B cell (primary cell): ENCODE data around the gene DGUOK. TPM values are rescaled to one million over a fixed set of nuclear protein-coding genes. Genes with fewer than 3 reads are reported as not detected.

Experiments
- ATAC-seq: fragments of 200-7000 bp; cut with Tn5 transposase; one replicate; pipeline ENCODE4 v1.10.0; 2021; ENCODE audit warnings: low read depth, mild to moderate bottlenecking, moderate number of reproducible peaks, moderate library complexity
- CTCF ChIA-PET: fragments of 350-600 bp; sonication (Branson Sonifier 250); formaldehyde crosslinking; loops from one replicate; lab custom pipeline; 2021; ENCODE audit warnings: antibody characterized with exemption, inconsistent platforms; lab: Charles Lee
- POLR2A ChIA-PET: fragments of 350-600 bp; sonication (Branson Sonifier 250); formaldehyde crosslinking; loops from one replicate; lab custom pipeline; 2021; ENCODE audit warnings: antibody characterized with exemption; lab: Charles Lee
- DNase-seq: peaks from one replicate; pipeline ENCODE4 v3.0.0; 2013
- H2AFZ ChIP-seq: 2 replicates; pipeline ENCODE4 v1.6.1; 2012; ENCODE audit warnings: mild to moderate bottlenecking, low read depth, low read length; ENCODE audit not compliant: insufficient read depth, poor library complexity, severe bottlenecking
- H3K27ac ChIP-seq, 2 donors: 1 replicate in 1 of 2; 2 replicates in 1 of 2; pipeline ENCODE4 v1.5.1; 2012 to 2013; ENCODE audit warnings: low read length in 2 of 2, mild to moderate bottlenecking in 2 of 2, moderate library complexity in 1 of 2
- H3K27me3 ChIP-seq, 4 experiments: fragments of 200-600 bp in 1 of 4; sonication (generic) in 1 of 4; replicated peaks in 1 of 4; 1 replicate in 2 of 4; 2 replicates in 2 of 4; pipeline versions ENCODE4 v1.6.1 to v1.7.0; 2013 to 2016; ENCODE audit warnings: low read length in 3 of 4, mild to moderate bottlenecking in 2 of 4, mixed read lengths in 1 of 4, moderate library complexity in 1 of 4; ENCODE audit not compliant: insufficient read depth in 4 of 4, control insufficient read depth in 3 of 4; ENCODE audit errors: control extremely low read depth in 1 of 4
- H3K36me3 ChIP-seq, 2 experiments: replicated peaks in 1 of 2; 1 replicate in 1 of 2; 2 replicates in 1 of 2; pipeline versions ENCODE4 v1.6.1 to v1.7.1; 2013; ENCODE audit warnings: low read length in 1 of 2; ENCODE audit not compliant: insufficient read depth in 2 of 2, control insufficient read depth in 1 of 2; ENCODE audit errors: control extremely low read depth in 1 of 2, extremely low read depth in 1 of 2
- H3K4me1 ChIP-seq, 2 donors: fragments of 200-600 bp in 1 of 2; sonication (generic) in 1 of 2; 1 replicate in 1 of 2; 2 replicates in 1 of 2; pipeline versions ENCODE4 v1.5.1 to v1.6.1; 2013 to 2017; ENCODE audit warnings: low read length in 2 of 2; ENCODE audit not compliant: control insufficient read depth in 2 of 2, insufficient read depth in 2 of 2
- H3K4me2 ChIP-seq: replicated peaks from 2 replicates; pipeline ENCODE3; 2012; ENCODE audit warnings: mild to moderate bottlenecking, low read depth, low read length; ENCODE audit not compliant: poor library complexity, severe bottlenecking
- H3K4me3 ChIP-seq, 5 experiments: fragments of 200-600 bp in 1 of 5; sonication (generic) in 1 of 5; 1 replicate in 3 of 5; 2 replicates in 2 of 5; pipeline versions ENCODE4 v1.5.1 to v1.7.0; 2011 to 2016; ENCODE audit warnings: low read length in 4 of 5, mild to moderate bottlenecking in 4 of 5, low read depth in 2 of 5, control low read depth in 1 of 5, moderate library complexity in 1 of 5; ENCODE audit not compliant: insufficient read depth in 1 of 5; ENCODE audit errors: control extremely low read depth in 1 of 5, extremely low read depth in 1 of 5
- H3K79me2 ChIP-seq: fragments of 200-600 bp; sonication (generic); one replicate; pipeline ENCODE4 v1.6.0; 2016; ENCODE audit warnings: low read length; ENCODE audit not compliant: control insufficient read depth, insufficient read depth
- H3K9ac ChIP-seq: fragments of 200-600 bp; sonication (generic); 2 replicates; pipeline ENCODE4 v1.6.1; 2017; ENCODE audit warnings: mild to moderate bottlenecking, low read length, moderate library complexity
- H3K9me3 ChIP-seq, 3 donors: one replicate each; pipeline versions ENCODE4 v1.6.1 to v1.7.1; 2013; ENCODE audit warnings: low read length in 2 of 3; ENCODE audit not compliant: control insufficient read depth in 2 of 3, insufficient read depth in 1 of 3; ENCODE audit errors: control extremely low read depth in 1 of 3
- H4K20me1 ChIP-seq: 2 replicates; pipeline ENCODE4 v1.6.0; 2012; ENCODE audit warnings: mild to moderate bottlenecking, low read length; ENCODE audit not compliant: insufficient read depth, control insufficient read depth, poor library complexity, severe bottlenecking
- H3K27ac Mint-ChIP-seq: one replicate; pipeline ENCODE4 v1.8.0; 2021; ENCODE audit warnings: mixed read lengths
- H3K27me3 Mint-ChIP-seq: one replicate; pipeline ENCODE4 v1.8.0; 2021; ENCODE audit warnings: mixed read lengths
- H3K4me1 Mint-ChIP-seq: one replicate; pipeline ENCODE4 v1.8.0; 2021; ENCODE audit warnings: mixed read lengths
- H3K4me3 Mint-ChIP-seq: one replicate; pipeline ENCODE4 v1.8.0; 2021; ENCODE audit warnings: mixed read lengths
- H3K9me3 Mint-ChIP-seq: one replicate; pipeline ENCODE4 v1.8.0; 2022; ENCODE audit warnings: mixed read lengths; ENCODE audit not compliant: insufficient read depth
- EZH2 ChIP-seq: IDR thresholded peaks from 2 replicates; pipeline ENCODE4 v1.6.1; 2012; ENCODE audit warnings: borderline replicate concordance, low read depth, mild to moderate bottlenecking, moderate library complexity, low read length; ENCODE audit not compliant: insufficient read depth, poor library complexity, severe bottlenecking
- WGBS: methylation state at CpG from one replicate; pipeline ENCODE4 v1.1.5; 2013; ENCODE audit warnings: missing lambda C conversion rate; ENCODE audit not compliant: insufficient coverage; 5-methylcytosine and 5-hydroxymethylcytosine counted together
- intact Hi-C: fragments of 100-400 bp; cut with micrococcal nuclease; formaldehyde crosslinking; loops from one replicate; pipeline ENCODE4 v1.10.0; 2022
- polyA plus RNA-seq: library from polyadenylated mRNA; depleted of rRNA; stranded (reverse); fragments of >200 nt; gene quantifications from 2 replicates; pipeline ENCODE4 v1.2.3, GENCODE V29; 2012
- total RNA-seq, 2 donors: library from RNA; stranded (reverse); fragments of 120-200 nt in 1 of 2; gene quantifications; 1 replicate in 1 of 2; 2 replicates in 1 of 2; pipeline versions ENCODE4 v1.2.3 to v1.2.4, GENCODE V29; 2013 to 2022
- TF ChIP-seq, protein P1 (sequence below): fragments of 200-600 bp; IDR thresholded peaks from one replicate; pipeline ENCODE4 v1.8.0; 2022; ENCODE audit warnings: antibody characterized with exemption, mild to moderate bottlenecking

DGUOK gene
- total and polyA plus RNA-seq, 2 donors (not counting 1 experiment from before 2014, with no cell fraction given) = 61.7 to 81.5 TPM

DNA sequence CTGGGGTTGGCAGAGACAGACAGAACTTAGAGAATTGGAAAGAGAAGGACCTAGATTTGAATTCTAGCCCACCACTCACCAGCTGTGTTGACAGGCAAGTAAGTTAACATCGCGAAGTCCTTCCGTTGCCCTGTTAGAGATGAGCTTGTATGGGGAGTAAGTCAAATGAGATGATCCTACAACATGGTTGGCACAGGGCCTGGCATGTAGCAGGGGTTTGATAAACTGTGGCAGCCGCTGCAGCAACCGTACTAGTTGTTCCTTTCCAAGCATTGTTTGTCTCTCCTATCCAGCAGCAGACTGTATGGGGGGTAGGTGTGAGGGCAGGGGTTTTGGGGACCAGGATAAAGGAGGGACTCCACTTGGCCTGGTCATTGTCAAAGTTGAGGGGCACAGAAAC is 74.0 kb downstream of the DGUOK start:
- no CpG with 5 or more reads among the region's 5 CpGs for WGBS
- intact Hi-C loops = no loop called here
- H3K4me3 Mint-ChIP-seq = no peak overlapping the region

DNA sequence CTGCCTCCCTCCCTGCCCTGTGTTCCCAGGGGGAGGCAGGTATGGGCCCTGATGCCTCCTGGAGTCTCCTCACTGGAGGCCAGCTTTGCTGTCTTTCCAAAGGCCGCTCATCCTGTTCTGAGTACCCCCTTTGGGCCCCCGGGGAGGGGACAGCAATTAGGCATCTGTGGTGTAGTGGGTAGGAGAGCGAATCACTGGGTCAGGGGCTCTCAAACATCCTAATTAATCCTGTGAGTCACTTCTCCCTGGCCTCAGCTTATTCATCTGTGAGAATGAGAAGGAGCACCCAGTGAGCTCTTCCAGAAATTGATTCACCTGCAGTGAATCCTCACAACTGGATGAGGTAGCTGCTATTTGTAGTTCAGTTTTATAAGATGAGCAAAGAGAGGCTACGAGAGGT is 74.4 kb downstream of the DGUOK start:
- Histone ChIP-seq H3K4me1 (peaks cover 17 to 31% of the 10 kb centered on the region in 2 donors), H3K4me2 (no peak overlapping the region), H3K9ac (no peak overlapping the region), H4K20me1 (peaks cover 94% of the 10 kb centered on the region), H3K9me3 (no peaks in the 10 kb centered on the region), H3K4me3 (no peak overlapping the region), H3K36me3 (peaks cover 0 to 14% of the 10 kb centered on the region in 2 experiments), H2AFZ (no peak overlapping the region), H3K27ac (peak overlapping the region in 1 of 2 donors; percentile 69), H3K27me3 (no peaks in the 10 kb centered on the region), H3K79me2 (peaks cover 89% of the 10 kb centered on the region)
- no peaks in the 10 kb centered on the region for H3K9me3 Mint-ChIP-seq
- CTCF ChIA-PET = interaction anchor here (0.8 to 3.2 kb wide), 6 partner anchors 14 to 126 kb away, joined by 3 to 19 read pairs (median 4); no protein-coding TSS in a partner anchor
- POLR2A ChIA-PET = no interaction called here
- no peak for ATAC-seq
- H3K4me1 Mint-ChIP-seq = peaks cover 70% of the 10 kb centered on the region
- H3K27me3 Mint-ChIP-seq = no peaks in the 10 kb centered on the region
- H3K4me3 Mint-ChIP-seq = peak overlapping the region; percentile 87
- DNase-seq = no peak
- H3K27ac Mint-ChIP-seq = peak overlapping the region; percentile 70
- no peak for TF ChIP-seq EZH2
- TF ChIP-seq, protein P1, sequence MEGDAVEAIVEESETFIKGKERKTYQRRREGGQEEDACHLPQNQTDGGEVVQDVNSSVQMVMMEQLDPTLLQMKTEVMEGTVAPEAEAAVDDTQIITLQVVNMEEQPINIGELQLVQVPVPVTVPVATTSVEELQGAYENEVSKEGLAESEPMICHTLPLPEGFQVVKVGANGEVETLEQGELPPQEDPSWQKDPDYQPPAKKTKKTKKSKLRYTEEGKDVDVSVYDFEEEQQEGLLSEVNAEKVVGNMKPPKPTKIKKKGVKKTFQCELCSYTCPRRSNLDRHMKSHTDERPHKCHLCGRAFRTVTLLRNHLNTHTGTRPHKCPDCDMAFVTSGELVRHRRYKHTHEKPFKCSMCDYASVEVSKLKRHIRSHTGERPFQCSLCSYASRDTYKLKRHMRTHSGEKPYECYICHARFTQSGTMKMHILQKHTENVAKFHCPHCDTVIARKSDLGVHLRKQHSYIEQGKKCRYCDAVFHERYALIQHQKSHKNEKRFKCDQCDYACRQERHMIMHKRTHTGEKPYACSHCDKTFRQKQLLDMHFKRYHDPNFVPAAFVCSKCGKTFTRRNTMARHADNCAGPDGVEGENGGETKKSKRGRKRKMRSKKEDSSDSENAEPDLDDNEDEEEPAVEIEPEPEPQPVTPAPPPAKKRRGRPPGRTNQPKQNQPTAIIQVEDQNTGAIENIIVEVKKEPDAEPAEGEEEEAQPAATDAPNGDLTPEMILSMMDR = no peak
- intact Hi-C loops = no loop called here
- 96% methylated on average over 3 of the region's 4 CpGs for WGBS

More for the DNA sequence above, 74.0 kb downstream of the DGUOK start:
- TF ChIP-seq, protein P1 = no peak
- no peak for TF ChIP-seq EZH2
- Histone ChIP-seq H3K4me1 (peaks cover 19 to 36% of the 10 kb centered on the region in 2 donors), H3K9me3 (no peaks in the 10 kb centered on the region), H3K4me2 (no peak overlapping the region), H2AFZ (no peak overlapping the region), H3K79me2 (peaks cover 89% of the 10 kb centered on the region), H3K9ac (no peak overlapping the region), H3K27me3 (no peaks in the 10 kb centered on the region), H4K20me1 (peaks cover 94% of the 10 kb centered on the region), H3K36me3 (peaks cover 0 to 10% of the 10 kb centered on the region in 2 experiments), H3K4me3 (no peak overlapping the region), H3K27ac (peak overlapping the region in 1 of 2 donors; percentile 69)
- ChIA-PET CTCF (interaction anchor here (1.7 to 3.2 kb wide), 3 partner anchors 13 to 92 kb away, joined by 3 to 19 read pairs (median 7); no protein-coding TSS in a partner anchor), POLR2A (interaction anchor here (0.6 to 1.2 kb wide), 2 partner anchors 8 to 15 kb away, joined by 3 read pairs; no protein-coding TSS in a partner anchor)
- H3K27me3 Mint-ChIP-seq = no peaks in the 10 kb centered on the region
- peak overlapping the region; percentile 70 for H3K27ac Mint-ChIP-seq
- no peak for DNase-seq
- peaks cover 74% of the 10 kb centered on the region for H3K4me1 Mint-ChIP-seq
- H3K9me3 Mint-ChIP-seq = no peaks in the 10 kb centered on the region
- no peak for ATAC-seq
